Keratinocyte (primary cell): ENCODE results near the gene USP46. TPM values are rescaled to one million over a fixed set of nuclear protein-coding genes. Genes with fewer than 3 reads are reported as not detected.

Experiments used
- DNase-seq: peaks from one replicate; pipeline ENCODE4 v3.0.0-alpha.2; 2011; ENCODE audit warnings: low read depth, missing footprints, low spot score
- FAIRE-seq: peaks from 2 replicates; lab custom pipeline; 2011; peaks lifted over from hg19 to GRCh38; lab: Jason Lieb, UNC
- H2AFZ ChIP-seq: 2 replicates; pipeline ENCODE4 v1.6.0; 2012; ENCODE audit warnings: low read length, control low read depth, inconsistent platforms; ENCODE audit not compliant: control insufficient read depth
- H3K27ac ChIP-seq: 2 replicates; pipeline ENCODE4 v1.5.1; 2011; ENCODE audit warnings: low read length; ENCODE audit not compliant: control insufficient read depth, insufficient read depth
- H3K27me3 ChIP-seq: 3 replicates; pipeline ENCODE4 v1.6.0; 2011; ENCODE audit warnings: low read length; ENCODE audit not compliant: control insufficient read depth, insufficient read depth; ENCODE audit errors: extremely low read depth
- H3K36me3 ChIP-seq, 2 experiments: 2 replicates in 1 of 2; 3 replicates in 1 of 2; pipeline ENCODE4 v1.5.1; 2011; ENCODE audit warnings: low read length in 2 of 2, mild to moderate bottlenecking in 1 of 2; ENCODE audit not compliant: control insufficient read depth in 2 of 2, insufficient read depth in 2 of 2; ENCODE audit errors: extremely low read depth in 1 of 2
- H3K4me1 ChIP-seq: 3 replicates; pipeline ENCODE4 v1.5.1; 2011; ENCODE audit warnings: low read length; ENCODE audit not compliant: control insufficient read depth, insufficient read depth; ENCODE audit errors: extremely low read depth
- H3K4me2 ChIP-seq: 3 replicates; pipeline ENCODE4 v1.6.0; 2011; ENCODE audit warnings: low read depth, low read length; ENCODE audit not compliant: control insufficient read depth, insufficient read depth; ENCODE audit errors: extremely low read depth
- H3K4me3 ChIP-seq, 3 experiments: fragments of 200-600 bp in 1 of 3; sonication (generic) in 1 of 3; 2 replicates in 2 of 3; 3 replicates in 1 of 3; pipeline ENCODE4 v1.5.1; 2011 to 2016; ENCODE audit warnings: low read length in 3 of 3, mild to moderate bottlenecking in 3 of 3, control low read depth in 2 of 3, inconsistent platforms in 1 of 3, low read depth in 1 of 3, mixed read lengths in 1 of 3, mixed run types in 1 of 3, moderate library complexity in 1 of 3; ENCODE audit not compliant: control insufficient read depth in 2 of 3, insufficient read depth in 2 of 3; ENCODE audit errors: extremely low read depth in 1 of 3
- H3K79me2 ChIP-seq: 2 replicates; pipeline ENCODE4 v1.6.0; 2012; ENCODE audit warnings: low read length; ENCODE audit not compliant: control insufficient read depth, insufficient read depth
- H3K9ac ChIP-seq: 3 replicates; pipeline ENCODE4 v1.6.0; 2011; ENCODE audit warnings: low read length; ENCODE audit not compliant: control insufficient read depth, insufficient read depth; ENCODE audit errors: extremely low read depth
- H3K9me1 ChIP-seq: 3 replicates; pipeline ENCODE4 v1.6.0; 2011; ENCODE audit warnings: low read length; ENCODE audit not compliant: control insufficient read depth, insufficient read depth; ENCODE audit errors: extremely low read depth
- H3K9me3 ChIP-seq: 2 replicates; pipeline ENCODE4 v1.5.1; 2012; ENCODE audit warnings: low read depth, low read length; ENCODE audit not compliant: control insufficient read depth
- H4K20me1 ChIP-seq: 3 replicates; pipeline ENCODE4 v1.6.0; 2011; ENCODE audit warnings: low read length; ENCODE audit not compliant: control insufficient read depth, insufficient read depth; ENCODE audit errors: extremely low read depth
- CTCF ChIP-seq, 3 experiments: IDR thresholded peaks in 1 of 3; conservative IDR thresholded peaks in 1 of 3; optimal IDR thresholded peaks in 1 of 3; 2 replicates in 2 of 3; 3 replicates in 1 of 3; pipeline versions ENCODE3 to v1.5.1; 2011; ENCODE audit warnings: low read length in 3 of 3, mild to moderate bottlenecking in 3 of 3, moderate library complexity in 2 of 3, control low read depth in 1 of 3, inconsistent platforms in 1 of 3; ENCODE audit not compliant: insufficient read depth in 2 of 3; ENCODE audit errors: extremely low read depth in 1 of 3
- EZH2 ChIP-seq: IDR thresholded peaks from one replicate; pipeline ENCODE4 v1.6.1; 2012; ENCODE audit warnings: inconsistent platforms, mild to moderate bottlenecking, low read length, moderate library complexity
- dilution Hi-C: fragments of 300-500 bp; cut with MboI; formaldehyde crosslinking; loops from one replicate; pipeline ENCODE4 v1.7.0; 2020; ENCODE audit warnings: low sequenced_read_pairs; ENCODE audit not compliant: extremely low pct_ligation_motif_present
- polyA plus RNA-seq, 5 experiments: library from polyadenylated mRNA; depleted of rRNA in 3 of 5; stranded (reverse) in 3 of 5; stranded (forward) in 1 of 5; unstranded in 1 of 5; fragments of >200 nt; gene quantifications; 1 replicate in 1 of 5; 2 replicates in 3 of 5; 3 replicates in 1 of 5; pipeline versions ENCODE4 v1.2.1 to v1.2.3, GENCODE V29; 2011 to 2012; ENCODE audit warnings: missing spikeins in 2 of 5, low read depth in 1 of 5, low replicate concordance in 1 of 5

Gene USP46
- polyA plus RNA-seq, 1 donor (not counting 4 experiments of a cell fraction or from before 2014, with no cell fraction given), result 20.4 TPM

GRCh38 chr4:52574036-52574435, 85.1 kb downstream of the USP46 start:
- no peaks in the 10 kb centered on the region for H4K20me1 ChIP-seq
- DNase-seq (no peak), FAIRE-seq (no peak)
- no peak overlapping the region for H3K4me2 ChIP-seq
- H3K4me1 ChIP-seq, result peaks cover 20% of the 10 kb centered on the region
- no peaks in the 10 kb centered on the region for H3K27me3 ChIP-seq
- H3K36me3 ChIP-seq, result no peaks in the 10 kb centered on the region
- H3K9me3 ChIP-seq, result no peaks in the 10 kb centered on the region
- H2AFZ ChIP-seq, result no peak overlapping the region
- no peaks in the 10 kb centered on the region for H3K9me1 ChIP-seq
- H3K9ac ChIP-seq, result no peak overlapping the region
- dilution Hi-C loops, result no loop called here
- TF ChIP-seq CTCF (optimal IDR thresholded peaks at IDR 0.05 in 1 of 3, IDR thresholded peaks at IDR 0.05 in 1 of 3, conservative IDR thresholded peaks at IDR 0.05 in 1 of 3; ENCODE audit: extremely low read depth in 1 of 3, insufficient read depth in 2 of 3, low read length in 3 of 3) (no peak), EZH2 (no peak)
- H3K27ac ChIP-seq, result no peak overlapping the region
- H3K4me3 ChIP-seq, result no peak overlapping the region
- no peaks in the 10 kb centered on the region for H3K79me2 ChIP-seq

DNA sequence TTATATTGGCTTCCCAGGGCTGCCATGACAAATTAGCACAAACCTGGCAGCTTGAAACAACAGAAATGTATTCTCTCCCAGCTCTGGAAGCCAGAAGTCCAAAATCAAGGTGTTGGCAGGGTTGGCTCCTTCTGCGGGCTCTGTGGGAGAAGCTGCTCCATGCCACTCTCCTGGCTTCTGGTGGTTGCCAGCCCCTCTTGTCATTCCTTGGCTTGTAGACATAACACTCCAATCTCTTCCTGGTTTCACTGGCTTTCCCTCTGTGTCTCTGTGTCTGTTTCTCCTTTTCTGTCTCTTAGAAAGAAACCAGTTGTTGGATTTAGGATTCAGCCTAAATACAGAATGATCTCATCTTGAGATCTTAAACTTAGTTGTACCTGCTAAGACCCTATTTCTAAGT, 85.5 kb downstream of the USP46 start:
- Histone ChIP-seq H3K79me2 (no peaks in the 10 kb centered on the region), H3K9me3 (no peaks in the 10 kb centered on the region), H3K27me3 (no peaks in the 10 kb centered on the region), H3K4me1 (peaks cover 18% of the 10 kb centered on the region), H3K9ac (no peak overlapping the region), H2AFZ (peak overlapping the region; percentile 53), H3K36me3 (no peaks in the 10 kb centered on the region), H4K20me1 (no peaks in the 10 kb centered on the region), H3K27ac (no peak overlapping the region), H3K4me2 (peak overlapping the region; percentile 3), H3K9me1 (no peaks in the 10 kb centered on the region), H3K4me3 (no peak overlapping the region)
- no peak for DNase-seq
- TF ChIP-seq EZH2, result no peak
- no peak for TF ChIP-seq CTCF (optimal IDR thresholded peaks at IDR 0.05 in 1 of 3, IDR thresholded peaks at IDR 0.05 in 1 of 3, conservative IDR thresholded peaks at IDR 0.05 in 1 of 3; ENCODE audit: extremely low read depth in 1 of 3, insufficient read depth in 2 of 3, low read length in 3 of 3)
- no peak for FAIRE-seq
- dilution Hi-C loops, result no loop called here
